Transverse colon (tissue), 4 donors: ENCODE measurements around the gene UBE4A. TPM values are rescaled to one million over a fixed set of nuclear protein-coding genes. Genes with fewer than 3 reads are reported as not detected.

ENCODE experiments used
- DNase-seq: peaks from one replicate; pipeline ENCODE4 v3.0.0-alpha.2; 2019
- H3K27ac ChIP-seq, 4 donors: fragments of 200-600 bp; sonication (generic); 2 replicates each; pipeline ENCODE4 v1.5.1; 2016 to 2018; ENCODE audit warnings: inconsistent platforms in 4 of 4
- H3K27me3 ChIP-seq: fragments of 200-600 bp; sonication (generic); 2 replicates; pipeline ENCODE4 v1.5.1; 2017; ENCODE audit warnings: inconsistent platforms
- H3K36me3 ChIP-seq, 4 donors: fragments of 200-600 bp; sonication (generic); 2 replicates each; pipeline ENCODE4 v1.5.1; 2017 to 2019; ENCODE audit warnings: inconsistent platforms in 4 of 4
- H3K4me1 ChIP-seq, 4 donors: fragments of 200-600 bp; sonication (generic); 2 replicates each; pipeline ENCODE4 v1.5.1; 2017 to 2020; ENCODE audit warnings: inconsistent platforms in 4 of 4
- H3K4me3 ChIP-seq, 4 donors: fragments of 200-600 bp; sonication (generic); 1 replicate in 1 of 4; 2 replicates in 3 of 4; pipeline versions ENCODE4 v1.5.1 to v1.6.1; 2017 to 2019; ENCODE audit warnings: inconsistent platforms in 4 of 4
- H3K9me3 ChIP-seq, 2 donors: fragments of 200-600 bp; sonication (generic); 2 replicates each; pipeline ENCODE4 v1.5.1; 2017 to 2019; ENCODE audit warnings: inconsistent platforms in 2 of 2
- CTCF ChIP-seq, 5 experiments: fragments of 200-600 bp in 3 of 5; fragments of 450-650 bp in 2 of 5; sonication (generic) in 3 of 5; IDR thresholded peaks; 1 replicate in 2 of 5; 2 replicates in 3 of 5; pipeline ENCODE4 v1.5.1; 2016 to 2017; ENCODE audit warnings: antibody characterized with exemption in 5 of 5, inconsistent platforms in 3 of 5, mild to moderate bottlenecking in 2 of 5, moderate library complexity in 1 of 5
- EP300 ChIP-seq: sonication (generic); formaldehyde crosslinking; IDR thresholded peaks from one replicate; pipeline ENCODE4 v1.6.1; 2017; ENCODE audit warnings: antibody characterized with exemption, low read depth
- POLR2A ChIP-seq: fragments of 450-650 bp; IDR thresholded peaks from one replicate; pipeline ENCODE4 v1.6.1; 2016; ENCODE audit warnings: antibody characterized with exemption, mild to moderate bottlenecking, moderate library complexity
- POLR2AphosphoS5 ChIP-seq, 3 donors: sonication (generic); formaldehyde crosslinking; IDR thresholded peaks; one replicate each; pipeline ENCODE4 v1.6.1; 2016; ENCODE audit warnings: antibody characterized with exemption in 3 of 3
- WGBS, 2 donors: methylation state at CpG; one replicate each; pipeline ENCODE4 v1.1.5; 2018; ENCODE audit warnings: low coverage in 1 of 2; 5-methylcytosine and 5-hydroxymethylcytosine counted together
- in situ Hi-C, 4 donors: fragments of 200-750 bp; cut with MboI; loops; one replicate each; pipeline versions ENCODE4 v1.15.0 to v1.15.1; 2017; ENCODE audit warnings: low sequenced_read_pairs in 3 of 4, low pct_ligation_motif_present in 1 of 4, low pct_unique_long_range_greater_than_20kb in 1 of 4
- intact Hi-C: fragments of 100-400 bp; cut with DNase I; formaldehyde crosslinking; loops from one replicate; pipeline ENCODE4 v1.15.1; 2023; ENCODE audit warnings: low total_unique reads
- total RNA-seq, 4 donors: library from RNA; depleted of rRNA; stranded (reverse); fragments of >200 nt; gene quantifications; one replicate each; pipeline ENCODE4 v1.1.0, GENCODE V29; 2016

The UBE4A gene
- total RNA-seq, 4 donors from 2014 or later: 42.3 to 54.3 (median 49.2) TPM

GRCh38 chr11:118434553-118435289 is 75.3 kb downstream of the UBE4A start:
- TF ChIP-seq EP300 (no peak), POLR2AphosphoS5 (IDR thresholded peaks at IDR 0.05) (no peak), POLR2A (no peak), CTCF (IDR thresholded peaks at IDR 0.05) (no peak)
- no peaks in the 10 kb centered on the region for H3K27me3 ChIP-seq
- 0 to 1% methylated on average over 2 to 39 of the region's 39 CpGs for WGBS, 2 donors
- H3K4me3 ChIP-seq: peak overlapping the region; percentile 39 to 97 (median 94)
- H3K27ac ChIP-seq: peak overlapping the region; percentile 94 to 96 (median 94)
- intact Hi-C loops: loop anchor here (5.0 kb wide), 1 partner anchor 32 kb away; the partner anchor contains the start of gene ATP5MG
- peak; percentile 32 for DNase-seq
- no peaks in the 10 kb centered on the region for H3K9me3 ChIP-seq
- in situ Hi-C loops: no loop called here
- H3K36me3 ChIP-seq: no peaks in the 10 kb centered on the region
- H3K4me1 ChIP-seq: peaks cover 8 to 38% (median 30%) of the 10 kb centered on the region in 4 donors

- WGBS, 2 donors: 0% methylated on average over 6 to 34 of the region's 34 CpGs
- Histone ChIP-seq H3K27me3 (no peaks in the 10 kb centered on the region), H3K36me3 (no peaks in the 10 kb centered on the region), H3K4me1 (peaks cover 8 to 43% (median 34%) of the 10 kb centered on the region in 4 donors), H3K27ac (peak overlapping the region; percentile 94 to 96 (median 94)), H3K4me3 (peak overlapping the region; percentile 39 to 97 (median 94)), H3K9me3 (no peaks in the 10 kb centered on the region)
- in situ Hi-C loops: no loop called here
- peak; percentile 67 for DNase-seq
- TF ChIP-seq CTCF (IDR thresholded peaks at IDR 0.05) (no peak), POLR2A (peak; percentile 13)
- intact Hi-C loops: loop anchor here (5.0 kb wide), 1 partner anchor 33 kb away; the partner anchor contains the start of gene ATP5MG
These were observed 76.0 kb downstream of the UBE4A start for GRCh38 chr11:118435290-118435892.

- Histone ChIP-seq H3K4me1 (peaks cover 8 to 49% (median 34%) of the 10 kb centered on the region in 4 donors), H3K27ac (peak within 1 kb of the TSS; percentile 94 to 96 (median 94)), H3K9me3 (no peaks in the 10 kb centered on the region), H3K4me3 (peak within 1 kb of the TSS; percentile 93 to 99 (median 96)), H3K27me3 (no peaks in the 10 kb centered on the region), H3K36me3 (no peaks in the 10 kb centered on the region)
- in situ Hi-C loops (no loop called here), intact Hi-C loops (loop anchor here (5.0 kb wide), 1 partner anchor 34 kb away; the partner anchor contains the start of gene ATP5MG)
- no peak for TF ChIP-seq EP300
- peak; percentile 39 to 63 (median 57) for TF ChIP-seq POLR2AphosphoS5 (IDR thresholded peaks at IDR 0.05)
- TF ChIP-seq CTCF (IDR thresholded peaks at IDR 0.05): peak in 3 of 5 experiments; percentile 14 to 96 (median 80)
- TF ChIP-seq POLR2A: no peak
- peak; percentile 98 for DNase-seq
- WGBS, 2 donors: 0% methylated on average over 29 of the region's 83 CpGs; no CpG with 5 or more reads in 1 of the 2 donors
These were observed 76.7 kb downstream of the UBE4A start, which contains the start of gene KMT2A for GRCh38 chr11:118435893-118436624. Gene KMT2A, plus strand, starts transcription at chr11:118436492. Its CDS starts 21 bp downstream, at chr11:118436513.
